Measurements from ENCODE around the gene PRDM5.
A peak's percentile ranks its signal among the peaks of the same experiment; 100 is the strongest.

Gene PRDM5

GRCh38 chr4:120922381-120923206, at the start of gene PRDM5:
PRDM5 (minus strand) TSS chr4:120922726; CDS start chr4:120922608, 118 bp downstream.
- peak; percentile 36 to 43 for DNase-seq

- no peak for DNase-seq
These were observed 49.4 kb upstream of the PRDM5 start for GRCh38 chr4:120971884-120972283.

GRCh38 chr4:120965938-120966337, 43.4 kb upstream of the PRDM5 start:
- DNase-seq: no peak

- no peak for DNase-seq
These were observed 42.1 kb upstream of the PRDM5 start for GRCh38 chr4:120964596-120964995.

DNA sequence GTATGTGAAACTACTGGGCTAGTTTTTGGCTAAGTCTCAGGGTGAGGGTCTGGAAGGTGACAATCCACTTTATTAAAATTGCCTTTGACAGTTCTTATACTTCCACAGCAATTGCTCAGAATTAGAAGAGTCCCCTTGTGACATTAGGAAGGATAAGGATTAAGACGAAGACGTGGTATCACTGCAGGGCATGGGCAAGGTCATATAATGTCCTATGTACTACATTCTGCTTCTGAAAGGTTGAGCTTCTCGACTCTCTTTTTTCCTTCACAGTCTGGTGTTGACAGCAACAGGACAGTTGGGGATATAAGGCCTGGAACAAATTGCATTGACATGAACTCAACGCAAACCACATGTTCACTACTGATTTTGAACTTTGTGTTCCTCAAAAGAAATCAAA, 40.9 kb upstream of the PRDM5 start:
- no peak for DNase-seq

GRCh38 chr4:120960656-120961267, 38.2 kb upstream of the PRDM5 start:
- DNase-seq: no peak

DNA sequence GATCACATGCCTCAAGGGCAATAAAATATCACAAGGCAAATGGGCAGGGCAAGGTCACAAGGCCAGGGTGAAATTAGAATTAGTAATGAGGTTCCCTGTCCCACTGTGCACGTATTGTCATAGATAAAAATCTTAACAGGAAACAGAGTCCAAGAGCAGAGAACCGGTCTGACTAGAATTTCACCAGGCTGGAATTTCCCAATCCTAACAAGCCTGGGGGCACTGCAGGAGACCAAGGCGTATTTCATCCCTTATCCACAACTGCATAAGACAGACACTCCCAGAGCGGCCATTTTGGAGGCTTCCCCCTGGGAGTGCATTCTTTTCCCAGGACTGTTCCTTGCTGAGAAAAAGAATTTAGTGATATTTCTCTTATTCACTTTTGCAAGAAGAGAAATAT, 25.9 kb upstream of the PRDM5 start:
- DNase-seq: no peak

DNA sequence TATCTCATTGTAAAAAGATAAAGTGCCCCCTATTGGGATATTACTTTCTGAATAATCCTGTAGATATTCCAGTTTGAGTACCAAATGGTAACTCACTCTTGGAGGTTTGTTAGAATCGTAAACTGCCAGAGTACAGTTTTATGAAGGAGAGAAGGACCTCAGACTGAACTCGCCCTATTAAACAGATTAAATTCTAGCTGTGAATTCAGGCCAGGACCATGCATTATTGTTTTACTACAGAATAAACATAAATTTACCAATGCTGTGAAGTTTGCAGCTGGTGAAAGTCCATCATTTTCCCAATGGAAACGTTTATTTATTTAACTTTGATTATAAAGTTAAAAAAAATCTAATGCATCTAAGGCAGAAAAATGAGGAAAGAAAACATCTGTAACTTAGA, 20.2 kb upstream of the PRDM5 start:
- no peak for DNase-seq

- DNase-seq: no peak
These were observed 18.0 kb upstream of the PRDM5 start for GRCh38 chr4:120940547-120940946.

- DNase-seq: no peak
These were observed 17.2 kb upstream of the PRDM5 start for GRCh38 chr4:120939693-120940092.

DNA sequence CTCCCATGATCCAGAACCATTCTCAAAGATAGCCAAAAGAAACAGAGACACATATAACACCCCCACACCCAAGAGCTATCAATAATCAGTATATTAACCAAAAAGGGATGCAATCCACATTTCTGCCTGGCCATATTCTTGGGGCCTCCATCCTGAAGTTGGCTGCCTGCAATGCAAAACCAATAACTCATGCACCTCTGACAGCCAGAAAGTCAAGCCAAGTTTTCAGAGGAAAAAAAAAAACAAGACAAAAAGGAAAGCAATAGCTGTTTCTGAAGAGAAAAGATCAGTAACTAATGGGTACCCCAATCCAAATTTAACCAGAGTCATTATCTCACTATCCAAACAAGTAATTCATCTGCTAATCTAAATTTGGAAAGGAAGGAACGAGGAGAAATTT, 7.3 kb upstream of the PRDM5 start:
- DNase-seq: no peak

DNA sequence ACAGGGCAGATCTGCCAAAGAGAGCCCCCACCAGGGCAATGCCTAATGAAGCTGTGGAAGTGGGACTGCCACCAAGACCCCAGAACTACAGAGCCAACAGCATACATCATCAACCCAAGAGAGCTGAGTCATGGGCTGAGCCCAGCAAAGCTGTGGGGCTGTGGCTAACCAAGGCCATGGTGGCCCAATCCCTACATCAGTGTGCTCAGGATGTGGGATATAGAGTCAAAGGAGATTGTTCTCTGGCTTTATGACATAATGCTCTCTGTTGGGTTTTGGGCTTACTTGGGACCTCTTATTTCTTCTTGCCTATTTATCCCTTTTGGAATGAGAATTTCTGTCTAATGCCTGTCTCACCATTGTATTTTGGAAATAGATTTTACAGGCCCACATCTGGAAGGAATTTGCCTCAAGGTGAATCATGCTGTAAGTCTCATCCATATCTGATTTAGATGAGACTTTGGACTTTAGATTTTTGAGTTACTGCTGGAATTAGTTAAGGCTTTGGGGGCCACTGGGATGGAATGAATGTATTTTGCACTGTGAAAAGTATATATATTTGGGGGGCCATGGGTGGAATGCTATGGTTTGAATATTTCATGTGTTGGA, 5.4 kb upstream of the PRDM5 start:
- no peak for DNase-seq

GRCh38 chr4:120926358-120927025, 4.0 kb upstream of the PRDM5 start:
- DNase-seq: no peak

DNA sequence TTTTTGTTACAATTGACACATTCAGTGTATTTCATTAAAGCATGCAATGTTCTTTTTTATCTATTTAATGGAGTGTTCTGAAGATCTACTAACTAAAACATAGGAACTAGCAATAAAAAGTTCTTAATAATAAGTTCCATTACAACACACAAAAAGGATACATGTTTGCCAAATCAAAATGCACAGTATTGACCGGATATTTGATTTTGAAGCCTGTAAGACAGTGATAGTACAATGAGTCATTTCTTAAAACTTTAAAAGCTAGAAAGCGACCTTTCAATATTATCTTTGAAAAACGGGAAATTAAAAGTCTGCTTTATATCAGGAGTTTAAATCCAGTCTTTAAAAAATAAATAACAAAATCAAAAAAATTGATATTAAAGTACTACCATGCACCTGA, 2.4 kb upstream of the PRDM5 start:
- no peak for DNase-seq

DNA sequence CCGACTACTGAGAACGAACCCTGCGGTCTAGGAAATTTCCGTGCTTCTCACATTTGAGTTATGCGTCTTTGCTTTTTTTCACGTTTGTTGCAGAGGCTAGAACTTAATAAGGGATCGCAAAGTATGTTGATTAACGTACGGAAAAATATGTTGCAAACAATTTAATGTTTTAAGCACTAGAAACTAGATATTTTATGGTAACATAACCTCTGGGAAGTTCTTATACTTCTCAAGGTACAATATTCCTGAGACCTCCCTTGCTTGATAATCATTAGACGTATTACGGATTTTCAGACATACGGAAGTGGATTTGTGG, 639 bp upstream of the PRDM5 start:
- no peak for DNase-seq

DNA sequence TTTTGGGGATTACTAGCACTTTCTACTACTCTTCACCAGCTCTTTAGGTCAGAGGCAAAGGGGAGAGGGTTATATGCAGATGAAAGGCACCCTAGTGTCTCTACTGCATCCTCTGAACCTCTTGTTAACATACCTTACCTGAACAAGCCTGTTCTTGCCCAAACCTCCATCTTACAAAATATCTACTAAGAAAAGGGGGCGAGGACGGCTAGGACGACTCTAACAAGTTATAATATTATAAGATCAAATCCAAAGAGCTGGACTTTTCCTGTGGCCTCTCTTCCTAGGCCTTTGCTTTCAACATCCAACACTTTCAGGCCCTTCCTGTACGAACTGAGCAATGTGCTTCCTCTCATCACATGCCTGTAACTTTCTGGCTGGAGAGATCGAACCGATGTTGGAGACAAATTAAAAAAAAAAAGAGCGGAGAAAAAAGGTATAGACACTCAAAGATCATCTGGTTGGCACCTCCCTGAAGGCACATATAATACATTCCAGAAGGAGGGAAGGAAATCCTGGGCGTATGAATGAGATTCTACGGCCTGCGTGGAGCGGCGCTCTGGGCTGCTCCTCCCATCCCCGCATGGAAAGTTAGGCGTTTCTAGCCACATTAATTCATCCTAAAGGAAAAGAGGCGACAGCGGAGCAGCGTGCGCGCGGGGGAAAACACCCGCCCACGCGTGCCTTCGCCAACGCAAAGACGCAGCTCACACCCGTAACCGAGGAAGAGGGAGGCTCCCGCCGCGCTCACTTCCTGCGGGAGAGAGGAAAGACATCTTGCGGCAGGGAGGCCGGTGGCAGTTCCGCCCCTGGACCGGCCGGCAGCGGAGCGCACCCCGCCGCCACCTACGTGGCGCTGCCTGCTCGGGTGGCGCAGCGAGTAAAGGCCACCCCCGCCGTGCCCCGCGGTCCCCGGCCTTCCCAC, 808 bp downstream of the PRDM5 start:
- peak; percentile 56 to 57 for DNase-seq

GRCh38 chr4:120920666-120921065, 1.9 kb downstream of the PRDM5 start:
- no peak for DNase-seq

DNA sequence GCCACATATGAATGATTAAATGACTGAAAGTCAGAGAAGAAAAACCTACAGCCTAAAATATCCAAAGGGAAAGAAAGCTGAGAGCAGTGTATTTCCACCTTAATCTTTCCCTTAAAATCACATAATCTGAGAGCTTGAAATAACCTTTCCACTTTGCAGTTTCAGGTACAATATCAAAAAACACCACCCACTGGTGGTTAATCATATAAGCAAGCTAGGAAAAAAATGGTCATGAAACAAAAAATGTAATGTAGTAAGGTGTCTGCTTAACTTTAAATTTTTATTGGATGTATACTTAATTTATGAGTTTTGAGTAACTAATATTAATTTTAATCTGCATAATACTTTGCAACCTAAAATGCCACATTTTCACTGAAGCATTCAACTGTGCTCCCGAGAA, 3.2 kb downstream of the PRDM5 start:
- DNase-seq: no peak

DNA sequence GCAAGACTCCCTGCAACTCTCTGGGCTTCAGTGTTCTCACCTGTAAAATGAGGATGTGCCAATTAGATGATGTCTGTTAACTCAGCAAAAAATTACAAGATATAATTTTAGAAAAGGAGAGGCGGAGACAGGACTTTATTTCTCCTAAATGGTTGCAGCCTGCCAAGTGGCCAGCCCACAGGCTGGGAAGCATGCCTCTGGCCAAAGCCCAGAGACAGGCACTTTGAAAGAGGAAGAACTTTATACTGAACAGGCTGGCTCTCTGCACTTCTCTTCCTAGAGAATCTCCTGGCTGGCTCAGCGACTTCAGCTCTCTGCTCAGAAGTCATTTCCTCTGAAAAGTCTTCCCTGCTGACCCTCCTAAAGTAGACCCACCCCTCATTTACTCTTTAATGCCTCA, 3.7 kb downstream of the PRDM5 start:
- DNase-seq: no peak

GRCh38 chr4:120918092-120918491, 4.4 kb downstream of the PRDM5 start:
- no peak for DNase-seq

DNA sequence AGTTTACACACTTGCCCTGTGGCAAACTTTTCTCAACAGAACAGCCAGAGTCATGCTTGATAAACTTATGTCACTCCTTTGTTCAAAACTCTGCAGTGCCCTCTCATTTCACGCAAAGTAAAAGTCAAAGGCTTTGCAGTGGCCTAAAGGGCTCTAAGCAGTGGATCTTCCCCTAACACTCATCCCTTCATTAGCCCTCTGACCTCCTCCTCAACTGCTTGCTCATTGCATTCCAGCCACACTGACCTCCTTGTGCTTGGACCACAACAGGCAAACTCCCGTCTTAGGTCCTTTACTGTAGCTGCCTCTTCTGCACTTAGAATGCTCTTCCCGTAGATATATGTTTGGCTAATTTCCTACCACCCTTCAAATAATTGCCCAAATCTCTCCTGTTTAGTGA, 5.6 kb downstream of the PRDM5 start:
- no peak for DNase-seq

- no peak for DNase-seq
These were observed 7.2 kb downstream of the PRDM5 start for GRCh38 chr4:120915336-120915735.

DNA sequence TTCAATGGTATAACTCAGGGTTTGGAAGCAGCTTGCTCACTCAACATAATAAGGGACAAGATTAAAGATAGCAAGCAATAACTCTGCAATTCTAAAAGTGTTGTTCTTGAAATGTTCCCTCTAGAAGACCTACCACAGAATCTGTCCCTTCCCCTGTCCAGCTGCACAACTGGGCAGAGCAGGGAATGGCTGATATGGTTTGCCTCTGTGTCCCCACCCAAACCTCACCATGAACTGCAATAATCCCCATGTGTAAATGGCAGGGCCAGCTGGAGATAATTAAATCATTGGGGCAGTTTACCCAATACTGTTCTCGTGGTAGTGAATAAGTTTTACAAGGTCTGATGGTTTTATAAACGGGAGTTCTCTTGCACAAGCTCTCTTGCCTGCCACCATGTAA, 19.1 kb downstream of the PRDM5 start:
- no peak for DNase-seq
